ENCODE measurements around the gene TPCN1. TPM values are rescaled to one million over a fixed set of nuclear protein-coding genes. Genes with fewer than 3 reads are reported as not detected.

The TPCN1 gene
- total RNA-seq, result 8.2 and 10.8 TPM in 2 replicates

DNA sequence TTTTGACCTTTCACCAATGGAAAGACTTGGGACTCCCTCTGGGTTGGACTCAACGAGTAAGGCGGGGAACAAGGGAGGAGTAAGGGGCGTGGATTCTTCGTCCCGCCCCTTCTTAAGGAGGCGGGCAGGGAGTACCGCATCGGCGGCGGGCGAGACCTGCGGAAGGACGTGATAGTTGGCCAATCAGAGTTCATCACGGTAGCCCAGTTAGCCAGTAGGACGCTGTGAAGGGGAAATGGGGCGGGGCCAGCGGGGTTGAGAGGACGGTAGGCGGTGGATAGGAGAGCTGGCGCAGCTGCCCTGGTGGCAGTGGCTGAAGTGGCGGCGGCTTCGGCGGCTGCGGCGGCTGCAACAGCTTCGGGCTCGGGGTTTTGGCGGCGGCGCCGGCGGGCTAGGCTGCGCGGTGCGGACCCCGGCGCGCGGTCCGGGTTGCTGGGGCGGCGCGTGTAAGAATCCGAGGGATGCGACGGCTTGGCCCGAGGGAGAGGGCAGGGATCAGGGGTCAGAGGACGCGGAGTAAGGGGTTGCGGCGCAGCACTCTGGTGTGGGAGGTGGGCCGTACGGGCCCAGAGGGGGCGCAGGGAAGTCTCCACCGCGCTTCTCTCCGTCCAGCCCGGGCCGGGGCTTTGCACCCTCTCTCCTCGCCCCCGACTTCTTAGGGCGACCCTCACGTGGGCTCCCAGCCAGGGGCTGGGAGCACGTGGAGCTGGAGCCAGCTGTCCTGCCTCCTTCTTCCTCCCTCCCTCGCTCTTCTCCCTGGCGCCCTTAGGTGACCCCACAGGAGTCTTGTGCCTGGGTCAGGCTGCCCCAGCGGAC, at the start of gene TPCN1:
Gene TPCN1, plus strand, starts transcription at position 284 of the 816 bp plus-strand sequence. CDS start 5,389 bp downstream, outside the sequence.
- DNase-seq (ENCODE audit: low read depth, low spot score), result peak; percentile 100

DNA sequence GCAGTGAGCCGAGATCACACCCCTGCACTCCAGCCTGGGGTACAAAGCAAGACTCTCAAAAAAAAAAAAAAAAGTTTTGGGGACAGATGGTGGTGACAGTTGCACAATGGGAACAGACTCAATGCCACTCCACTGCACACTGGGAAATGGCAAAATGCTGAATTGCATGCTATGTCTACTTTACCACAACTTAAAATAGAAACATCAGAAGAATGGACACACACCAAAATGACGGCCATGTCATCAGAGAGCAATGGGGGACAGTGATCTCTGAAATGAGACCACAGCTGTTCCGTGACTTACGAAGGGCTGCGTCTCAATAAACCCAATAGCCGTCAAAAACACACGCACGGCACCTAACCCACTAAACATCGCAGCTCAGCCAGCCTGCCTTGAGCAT, 49.7 kb upstream of the TPCN1 start:
- no peak for DNase-seq (ENCODE audit: low read depth, low spot score)

DNA sequence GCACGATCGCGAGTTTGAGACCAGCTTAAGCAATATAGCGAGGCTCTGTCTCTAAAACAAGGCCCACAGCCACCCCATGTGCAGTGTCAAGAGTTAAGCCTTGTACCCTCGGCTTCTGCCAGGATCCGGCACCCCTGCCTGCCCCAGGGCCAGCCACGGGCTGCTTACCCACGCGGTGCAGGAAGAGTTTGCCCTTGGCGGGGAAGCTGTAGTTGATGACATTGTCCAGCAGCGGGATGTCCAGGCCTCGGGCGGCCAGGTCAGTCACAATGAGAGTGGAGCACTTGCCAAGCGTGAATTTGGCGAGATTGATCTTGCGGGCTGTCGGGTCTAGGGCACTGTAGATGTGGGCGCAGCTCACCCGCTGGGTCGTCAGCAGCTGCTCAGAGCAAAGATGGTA, 49.1 kb upstream of the TPCN1 start:
- no peak for DNase-seq (ENCODE audit: low read depth, low spot score)

DNA sequence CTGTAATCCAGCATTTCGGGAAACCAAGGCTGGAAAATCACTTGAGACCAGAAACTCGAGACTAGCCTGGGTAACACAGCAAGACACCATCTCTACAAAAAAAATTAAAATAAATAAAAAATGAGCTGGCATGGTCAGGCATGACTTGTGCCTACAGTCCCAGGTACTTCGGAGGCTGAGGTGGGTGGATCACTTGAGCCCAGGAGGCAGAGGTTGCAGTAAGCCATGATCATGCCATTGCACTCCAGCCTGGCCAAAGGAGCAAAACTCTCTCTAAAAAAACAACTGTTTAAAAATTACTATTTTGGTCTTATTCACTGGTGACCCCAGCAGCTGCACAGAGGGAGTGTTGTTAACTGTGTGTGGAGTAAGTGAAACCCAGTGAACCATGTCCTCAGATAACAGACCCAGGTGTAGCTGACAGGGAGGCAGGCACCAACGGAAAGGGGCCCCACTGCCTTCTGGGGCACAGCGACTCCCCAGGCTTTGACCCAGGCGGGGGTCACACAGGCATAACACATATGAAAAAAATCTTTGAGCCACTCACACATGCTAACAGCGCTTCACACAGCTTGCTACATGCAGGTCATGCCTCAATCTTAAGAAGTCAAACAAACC, 48.1 kb upstream of the TPCN1 start:
- no peak for DNase-seq (ENCODE audit: low read depth, low spot score)

DNA sequence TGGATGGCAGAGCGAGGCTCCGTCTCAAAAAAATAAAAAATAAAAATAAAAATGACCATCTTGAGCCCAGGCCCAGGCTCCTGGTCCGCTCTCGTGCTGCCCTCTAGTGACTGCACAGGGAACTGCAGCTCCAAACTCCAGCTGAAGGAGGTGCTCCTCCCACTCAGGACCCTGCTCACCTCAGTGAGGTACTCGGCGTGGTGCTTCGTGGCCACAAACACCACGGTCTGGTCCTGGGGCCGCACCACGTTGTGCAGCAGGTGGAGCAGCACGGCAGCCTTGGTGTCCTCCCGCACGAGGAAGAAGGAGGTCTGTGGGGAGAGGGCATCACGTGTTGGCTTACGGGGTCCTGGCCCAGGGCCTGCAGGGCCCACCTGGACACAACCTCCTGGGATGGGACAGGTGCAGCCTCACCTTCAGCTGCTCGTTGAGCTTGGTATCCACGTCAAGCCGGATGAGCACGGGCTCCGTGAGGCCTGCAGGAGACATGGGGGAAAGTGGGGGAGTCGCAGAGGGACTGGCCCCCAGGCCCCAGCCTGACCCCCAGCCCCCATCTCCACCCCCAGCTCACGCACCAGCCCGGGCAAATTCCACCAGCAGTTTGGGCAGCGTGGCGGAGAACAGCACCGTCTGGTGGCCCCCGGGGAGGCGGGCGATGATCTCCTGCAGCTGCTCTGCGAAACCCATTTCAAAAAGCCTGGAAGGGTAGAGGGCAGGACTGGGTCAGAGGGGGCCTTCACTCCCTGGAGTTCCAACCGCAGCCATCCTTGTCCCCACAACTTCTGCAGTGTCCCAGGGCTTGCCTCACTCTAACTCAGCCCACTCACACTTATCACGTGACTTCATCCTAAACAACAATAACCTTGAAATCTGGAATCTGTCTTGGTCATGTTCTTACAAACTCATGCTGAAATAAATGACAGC, 46.5 kb upstream of the TPCN1 start:
- DNase-seq (ENCODE audit: low read depth, low spot score), result no peak

DNA sequence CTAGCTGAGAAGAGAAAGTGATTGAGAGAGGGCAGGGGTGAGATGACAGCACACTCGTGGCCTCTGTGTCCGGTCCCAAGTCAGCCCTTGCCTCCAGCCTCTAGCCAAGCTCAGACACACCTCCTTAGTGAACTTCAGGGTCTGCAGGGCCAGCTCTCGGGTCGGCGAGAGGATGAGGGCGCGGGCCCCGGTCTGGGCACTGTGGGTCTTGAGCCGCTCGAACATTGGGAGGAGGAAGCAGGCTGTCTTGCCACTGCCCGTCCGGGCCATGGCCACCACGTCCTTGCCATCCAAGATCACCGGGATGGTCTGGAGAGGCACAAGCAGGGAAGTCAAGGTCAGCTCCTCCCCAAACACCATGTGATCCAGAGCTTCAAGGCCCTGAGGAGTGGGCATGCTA, 42.2 kb upstream of the TPCN1 start:
- no peak for DNase-seq (ENCODE audit: low read depth, low spot score)

- DNase-seq (ENCODE audit: low read depth, low spot score), result no peak
Measured at GRCh38 chr12:113180333-113180732, 40.9 kb upstream of the TPCN1 start.

DNA sequence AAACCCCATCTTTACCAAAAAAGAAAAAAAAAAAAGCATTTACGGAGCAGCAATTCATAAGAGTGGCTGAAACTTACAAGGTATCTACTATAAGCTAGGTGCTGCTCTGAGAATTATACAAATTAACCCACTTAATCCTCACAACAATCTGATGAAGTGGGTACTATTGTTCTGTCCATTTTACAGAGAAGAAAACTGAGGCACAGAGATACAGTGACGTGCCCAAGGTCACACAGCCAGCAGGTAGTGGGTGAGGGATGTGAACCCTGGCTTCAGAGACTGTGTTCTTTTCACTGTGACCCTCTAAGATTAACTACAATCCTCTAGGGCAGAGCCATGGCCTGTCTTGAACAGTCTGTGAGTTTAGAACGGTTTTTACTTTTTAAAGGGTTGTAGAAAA, 39.3 kb upstream of the TPCN1 start:
- DNase-seq (ENCODE audit: low read depth, low spot score), result no peak

GRCh38 chr12:113183030-113183589, 38.2 kb upstream of the TPCN1 start:
- no peak for DNase-seq (ENCODE audit: low read depth, low spot score)

DNA sequence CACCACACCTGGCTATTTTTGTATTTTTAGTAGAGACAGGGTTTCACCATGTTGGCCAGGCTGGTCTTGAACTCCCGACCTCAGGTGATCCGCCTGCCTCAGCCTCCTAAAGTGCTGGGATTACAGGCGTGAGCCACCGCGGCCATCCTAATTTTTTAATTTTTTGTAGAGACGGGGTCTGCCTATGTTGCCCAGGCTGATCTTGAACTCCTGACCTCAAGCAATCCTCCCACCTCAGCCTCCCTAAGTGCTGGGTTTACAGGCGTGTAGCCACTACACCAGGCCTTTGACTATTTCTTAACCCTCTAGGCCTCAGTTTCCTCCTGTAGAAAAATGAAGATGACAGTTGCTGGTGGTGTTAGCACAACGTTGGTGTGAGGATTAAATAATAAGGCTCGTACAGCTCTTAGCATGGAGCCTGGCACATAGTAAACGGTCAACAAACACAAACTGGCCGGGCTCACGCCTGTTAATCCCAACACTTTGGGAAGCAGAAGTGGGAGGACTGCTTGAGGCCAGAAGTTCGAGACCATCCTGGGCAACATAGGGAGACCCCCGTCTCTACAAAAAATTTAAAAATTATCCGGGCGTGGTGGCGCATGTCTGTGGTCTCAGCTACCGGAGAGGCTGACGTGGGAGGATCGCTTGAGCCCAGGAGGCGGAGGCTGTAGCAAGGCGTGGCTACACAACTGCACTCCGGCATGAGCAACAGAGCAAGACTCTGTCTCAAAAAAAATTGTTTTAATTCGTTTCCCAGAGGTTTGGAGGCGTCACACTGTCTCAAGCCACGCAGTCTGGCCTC, 37.0 kb upstream of the TPCN1 start:
- DNase-seq (ENCODE audit: low read depth, low spot score), result no peak

DNA sequence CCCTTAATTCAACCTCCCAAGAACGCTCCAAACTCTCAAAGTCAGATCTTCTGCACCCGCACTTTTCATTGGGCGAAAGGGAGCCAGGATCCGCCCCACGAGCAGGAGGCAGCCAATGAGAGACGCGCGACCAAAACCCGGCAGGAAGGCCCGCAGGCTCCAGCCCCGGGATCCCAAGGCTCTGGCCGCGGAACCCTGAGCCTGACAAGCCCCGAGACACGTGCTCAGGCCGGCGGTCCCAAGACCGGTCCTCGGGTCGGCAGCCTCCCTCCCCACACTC, 36.4 kb upstream of the TPCN1 start:
- DNase-seq (ENCODE audit: low read depth, low spot score), result peak; percentile 56

GRCh38 chr12:113185180-113186032, 35.9 kb upstream of the TPCN1 start, which contains the start of the genes DDX54 and RITA1:
DDX54 (minus strand) TSS chr12:113185478; CDS start chr12:113185451, 27 bp downstream.
RITA1 (plus strand) TSS chr12:113185721; CDS start chr12:113186747, 1,026 bp downstream.
- DNase-seq (ENCODE audit: low read depth, low spot score), result no peak

DNA sequence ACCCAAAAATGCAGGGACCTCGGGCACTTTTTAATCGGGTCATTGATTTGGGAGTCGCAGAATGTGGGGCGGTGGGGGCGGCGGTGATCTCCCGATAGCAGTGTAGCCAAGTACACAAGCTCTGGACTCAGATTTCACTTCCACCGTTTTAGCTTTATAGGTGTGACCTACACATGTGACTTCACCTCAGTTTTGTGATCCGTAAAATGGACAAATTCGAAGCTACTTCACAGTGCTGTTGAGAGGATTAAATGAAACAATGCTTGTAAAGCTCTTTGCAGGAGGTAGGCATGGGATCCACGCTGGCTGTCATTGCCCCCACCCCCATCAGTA, 35.3 kb upstream of the TPCN1 start:
- DNase-seq (ENCODE audit: low read depth, low spot score), result no peak

GRCh38 chr12:113186666-113187325, 34.5 kb upstream of the TPCN1 start:
- no peak for DNase-seq (ENCODE audit: low read depth, low spot score)

GRCh38 chr12:113189361-113189760, 31.9 kb upstream of the TPCN1 start:
- no peak for DNase-seq (ENCODE audit: low read depth, low spot score)

- no peak for DNase-seq (ENCODE audit: low read depth, low spot score)
Measured at GRCh38 chr12:113190761-113191160, 30.5 kb upstream of the TPCN1 start.

DNA sequence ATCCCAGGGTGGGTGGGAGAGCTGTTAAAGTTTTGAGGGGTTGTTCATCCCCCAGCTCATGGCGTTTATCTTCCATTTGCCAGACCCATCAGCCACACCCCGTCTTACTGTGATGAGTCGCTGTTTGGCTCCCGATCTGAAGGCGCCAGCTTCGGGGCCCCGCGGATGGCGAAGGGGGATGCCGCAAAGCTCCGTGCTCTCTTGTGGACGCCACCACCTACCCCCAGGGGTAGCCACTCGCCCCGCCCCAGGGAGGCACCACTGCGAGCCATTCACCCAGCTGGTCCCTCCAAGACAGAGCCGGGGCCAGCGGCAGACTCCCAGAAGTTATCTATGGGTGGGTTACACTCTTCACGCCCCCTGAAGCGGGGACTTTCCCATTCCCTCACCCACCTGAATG, 30.0 kb upstream of the TPCN1 start:
- DNase-seq (ENCODE audit: low read depth, low spot score), result no peak

DNA sequence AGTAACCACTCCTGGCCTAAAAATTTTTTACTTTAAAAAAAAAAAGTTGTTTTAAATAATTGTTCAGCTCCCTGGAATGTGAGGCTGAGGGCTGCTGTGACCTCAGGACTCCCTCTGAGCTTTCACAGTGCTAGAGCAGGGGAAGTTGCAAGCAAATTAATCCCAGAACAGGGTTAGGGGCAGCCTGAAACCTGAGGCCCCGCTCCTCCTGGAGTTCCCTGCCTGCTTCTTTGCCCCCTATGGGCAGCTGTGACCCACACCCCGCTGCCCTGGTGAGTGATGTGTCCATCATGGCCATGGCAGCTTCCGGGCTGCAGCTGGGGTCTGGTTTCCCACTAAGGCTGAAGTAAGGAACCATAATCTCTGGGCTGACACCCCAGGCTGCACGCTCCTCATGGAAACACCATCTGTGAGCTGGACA, 26.3 kb upstream of the TPCN1 start:
- no peak for DNase-seq (ENCODE audit: low read depth, low spot score)

GRCh38 chr12:113195598-113195997, 25.7 kb upstream of the TPCN1 start:
- DNase-seq (ENCODE audit: low read depth, low spot score), result no peak
